MM.1S (cell line): Measurements from ENCODE around the gene MAP2K6.

Experiments used
- EZH2 ChIP-seq: fragments of 300-600 bp; sonication (generic); optimal IDR thresholded peaks from 2 replicates; pipeline ENCODE3; 2017; ENCODE audit warnings: low read depth, mild to moderate bottlenecking, antibody characterized with exemption, low read length, mixed read lengths
- EZH2phosphoT487 ChIP-seq: fragments of 300-600 bp; sonication (generic); IDR thresholded peaks from 2 replicates; pipeline ENCODE4 v1.6.1; 2018; ENCODE audit warnings: antibody characterized with exemption, low read length
- TF ChIP-seq, protein P1 (sequence below): fragments of 300-600 bp; sonication (generic); IDR thresholded peaks from 2 replicates; pipeline ENCODE4 v1.5.1; 2016; ENCODE audit warnings: antibody characterized with exemption, low read length, mixed read lengths

DNA sequence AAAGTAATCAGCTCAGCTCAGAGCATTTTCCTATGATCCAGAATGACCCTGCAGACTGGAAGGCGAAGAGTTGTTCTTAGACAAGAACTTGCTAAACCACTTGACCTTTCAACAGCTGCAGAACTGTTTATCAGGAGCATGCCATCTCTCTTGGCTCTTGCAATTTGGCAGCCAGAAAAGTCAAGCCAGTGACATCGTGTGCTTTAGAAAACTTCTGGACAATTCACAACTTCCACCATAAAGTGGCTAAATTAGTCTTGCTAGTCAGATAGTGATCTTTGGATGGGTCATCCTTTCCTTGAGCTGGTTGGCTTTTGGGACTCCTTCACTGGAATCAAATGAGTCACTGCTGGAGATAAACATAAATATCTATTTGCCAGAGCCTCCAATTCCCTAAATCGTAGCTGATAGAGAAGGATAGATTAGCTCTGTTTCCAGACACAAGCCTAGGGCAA is 146.5 kb downstream of the MAP2K6 start:
- TF ChIP-seq, protein P1, sequence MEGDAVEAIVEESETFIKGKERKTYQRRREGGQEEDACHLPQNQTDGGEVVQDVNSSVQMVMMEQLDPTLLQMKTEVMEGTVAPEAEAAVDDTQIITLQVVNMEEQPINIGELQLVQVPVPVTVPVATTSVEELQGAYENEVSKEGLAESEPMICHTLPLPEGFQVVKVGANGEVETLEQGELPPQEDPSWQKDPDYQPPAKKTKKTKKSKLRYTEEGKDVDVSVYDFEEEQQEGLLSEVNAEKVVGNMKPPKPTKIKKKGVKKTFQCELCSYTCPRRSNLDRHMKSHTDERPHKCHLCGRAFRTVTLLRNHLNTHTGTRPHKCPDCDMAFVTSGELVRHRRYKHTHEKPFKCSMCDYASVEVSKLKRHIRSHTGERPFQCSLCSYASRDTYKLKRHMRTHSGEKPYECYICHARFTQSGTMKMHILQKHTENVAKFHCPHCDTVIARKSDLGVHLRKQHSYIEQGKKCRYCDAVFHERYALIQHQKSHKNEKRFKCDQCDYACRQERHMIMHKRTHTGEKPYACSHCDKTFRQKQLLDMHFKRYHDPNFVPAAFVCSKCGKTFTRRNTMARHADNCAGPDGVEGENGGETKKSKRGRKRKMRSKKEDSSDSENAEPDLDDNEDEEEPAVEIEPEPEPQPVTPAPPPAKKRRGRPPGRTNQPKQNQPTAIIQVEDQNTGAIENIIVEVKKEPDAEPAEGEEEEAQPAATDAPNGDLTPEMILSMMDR, result no peak
- no peak for TF ChIP-seq EZH2
- no peak for TF ChIP-seq EZH2phosphoT487
